HepG2 (cell line): ENCODE measurements around the gene RIMKLB. TPM values are rescaled to one million over a fixed set of nuclear protein-coding genes. Genes with fewer than 3 reads are reported as not detected.

Experiments
- AFF4 ChIP-seq: sonication (generic); formaldehyde crosslinking; IDR thresholded peaks from 2 replicates; pipeline ENCODE4 v1.4.0; 2020; ENCODE audit warnings: missing genetic modification reagents
- HNF4G ChIP-seq, 2 experiments: sonication (generic) in 1 of 2; formaldehyde crosslinking in 1 of 2; IDR thresholded peaks; 2 replicates each; pipeline versions ENCODE4 v1.4.0 to v1.6.1; 2011 to 2020; ENCODE audit warnings: borderline replicate concordance in 2 of 2, low read depth in 2 of 2, mild to moderate bottlenecking in 2 of 2, low read length in 1 of 2, missing genetic modification reagents in 1 of 2, moderate library complexity in 1 of 2
- PRDM4 ChIP-seq: sonication (generic); formaldehyde crosslinking; IDR thresholded peaks from 2 replicates; pipeline ENCODE4 v1.9.0; 2021; ENCODE audit warnings: missing genetic modification reagents, borderline replicate concordance
- THRA ChIP-seq: sonication (generic); formaldehyde crosslinking; IDR thresholded peaks from 2 replicates; pipeline ENCODE4 v1.4.0; 2020; ENCODE audit warnings: missing genetic modification reagents, borderline replicate concordance
- ZFP82 ChIP-seq: sonication (generic); formaldehyde crosslinking; IDR thresholded peaks from 2 replicates; pipeline ENCODE4 v1.5.1; 2020; ENCODE audit warnings: mild to moderate bottlenecking, missing genetic modification reagents, borderline replicate concordance
- ZNF557 ChIP-seq: sonication (generic); formaldehyde crosslinking; IDR thresholded peaks from 2 replicates; pipeline ENCODE4 v1.4.0; 2020; ENCODE audit warnings: missing genetic modification reagents
- ZNF781 ChIP-seq: sonication (generic); formaldehyde crosslinking; IDR thresholded peaks from 2 replicates; pipeline ENCODE4 v1.5.1; 2020; ENCODE audit warnings: borderline replicate concordance, mild to moderate bottlenecking, missing genetic modification reagents; ENCODE audit errors: not compliant biosample characterization
- polyA plus RNA-seq, 8 experiments: library from polyadenylated mRNA; depleted of rRNA in 3 of 8; stranded (reverse) in 7 of 8; unstranded in 1 of 8; fragments of >200 nt; fragmentation: Illumina TruSeq in 4 of 8; extraction: Trizol in 4 of 8; gene quantifications; 2 replicates each; pipeline versions ENCODE4 v1.2.1 to v1.2.3, GENCODE V29; 2011 to 2016; ENCODE audit warnings: low read depth in 4 of 8, missing spikeins in 1 of 8, mixed read lengths in 1 of 8; ENCODE audit not compliant: insufficient read depth in 1 of 8
- total RNA-seq, 5 experiments: library from RNA; depleted of rRNA; stranded (reverse); fragments of >200 nt; fragmentation: Illumina TruSeq; extraction: Trizol; gene quantifications; 2 replicates each; pipeline ENCODE4 v1.2.3, GENCODE V29; 2016; ENCODE audit warnings: low read depth in 1 of 5

Gene RIMKLB
- total and polyA plus RNA-seq, 2 of the 13 experiments (the other 11 are each of a cell fraction or from before 2014, with no cell fraction given): 0.33 to 0.40 TPM

- TF ChIP-seq AFF4: no peak
- TF ChIP-seq PRDM4 (CRISPR knock-in tag): no peak
- no peak for TF ChIP-seq THRA (CRISPR knock-in tag)
- no peak for TF ChIP-seq HNF4G (IDR thresholded peaks at IDR 0.05; ENCODE audit: borderline replicate concordance, low read depth, low read length)
- TF ChIP-seq HNF4G (CRISPR knock-in tag; IDR thresholded peaks at IDR 0.05; ENCODE audit: borderline replicate concordance, low read depth): no peak
- TF ChIP-seq ZNF781 (CRISPR knock-in tag): no peak
- TF ChIP-seq ZFP82 (CRISPR knock-in tag): no peak
- no peak for TF ChIP-seq ZNF557 (CRISPR knock-in tag)
Measured at GRCh38 chr12:8672381-8672780, 25.4 kb upstream of the RIMKLB start (continued).
